HG03064 (cell line): ENCODE measurements around the gene ADRA1B.
A peak's percentile ranks its signal among the peaks of the same experiment; 100 is the strongest.
"Not testable (repeated sequence)": the region's sequence is repeated elsewhere in the genome, so short reads cannot be mapped to it uniquely, and the experiment has no call there.

Experiments used
- ATAC-seq: cut with Tn5 transposase; IDR thresholded peaks from one replicate; pipeline ENCODE4 v1.9.1; 2021; ENCODE audit warnings: low read depth; ENCODE audit not compliant: unreplicated experiment

Gene ADRA1B

GRCh38 chr5:160009591-160009989 lies 93.3 kb downstream of the ADRA1B start:
- peak; percentile 13 for ATAC-seq

GRCh38 chr5:160011471-160011870 lies 95.2 kb downstream of the ADRA1B start:
- no peak for ATAC-seq

GRCh38 chr5:160014197-160014596 lies 97.9 kb downstream of the ADRA1B start:
- ATAC-seq = not testable (repeated sequence)

GRCh38 chr5:160018945-160019625 lies 102.8 kb downstream of the ADRA1B start:
- no peak for ATAC-seq

- ATAC-seq = no peak
These were observed 104.0 kb downstream of the ADRA1B start for GRCh38 chr5:160020266-160020770.

- ATAC-seq = no peak
These were observed 104.7 kb downstream of the ADRA1B start for GRCh38 chr5:160020964-160021363.

GRCh38 chr5:160021831-160022446 lies 105.7 kb downstream of the ADRA1B start:
- ATAC-seq = peak; percentile 83
